Activated gamma-delta T cell treated with Interleukin-2 at 50 U/mL for 16 hours (primary cell): ENCODE measurements around the gene SCML2.
"Not testable (repeated sequence)": the region's sequence is repeated elsewhere in the genome, so short reads cannot be mapped to it uniquely, and the experiment has no call there.

Source experiments
- DNase-seq: peaks from one replicate; pipeline ENCODE4 v3.0.0-alpha.2; 2020

The SCML2 gene

GRCh38 chrX:18354369-18355223 lies at the start of gene SCML2:
Gene SCML2 (minus strand): TSS chrX:18354688. CDS start chrX:18334071, 20,617 bp downstream.
- DNase-seq, result peak; percentile 4

GRCh38 chrX:18401848-18402213 lies 47.3 kb upstream of the SCML2 start:
- DNase-seq, result no peak

- no peak for DNase-seq
These were observed 40.0 kb upstream of the SCML2 start for GRCh38 chrX:18394477-18394876.

GRCh38 chrX:18390941-18391538 lies 36.6 kb upstream of the SCML2 start:
- peak; percentile 75 for DNase-seq

- no peak for DNase-seq
These were observed 35.5 kb upstream of the SCML2 start for GRCh38 chrX:18389966-18390365.

- DNase-seq, result no peak
These were observed 23.3 kb upstream of the SCML2 start for GRCh38 chrX:18377796-18378195.

- DNase-seq, result not testable (repeated sequence)
These were observed 20.8 kb upstream of the SCML2 start for GRCh38 chrX:18375131-18375805.

- not testable (repeated sequence) for DNase-seq
These were observed 14.6 kb upstream of the SCML2 start for GRCh38 chrX:18369096-18369495.

- no peak for DNase-seq
These were observed 13.9 kb upstream of the SCML2 start for GRCh38 chrX:18368402-18368801.

- DNase-seq, result no peak
These were observed 6.4 kb upstream of the SCML2 start for GRCh38 chrX:18360867-18361266.

GRCh38 chrX:18353931-18354368 lies 538 bp downstream of the SCML2 start:
- DNase-seq, result no peak

- no peak for DNase-seq
These were observed 2.7 kb downstream of the SCML2 start for GRCh38 chrX:18351784-18352183.

GRCh38 chrX:18348047-18348446 lies 6.4 kb downstream of the SCML2 start:
- DNase-seq, result no peak

- DNase-seq, result no peak
These were observed 45.1 kb downstream of the SCML2 start for GRCh38 chrX:18309401-18309800.

GRCh38 chrX:18297251-18297650 lies 57.2 kb downstream of the SCML2 start:
- no peak for DNase-seq

- no peak for DNase-seq
These were observed 59.6 kb downstream of the SCML2 start for GRCh38 chrX:18294893-18295292.

GRCh38 chrX:18291006-18291545 lies 63.4 kb downstream of the SCML2 start:
- no peak for DNase-seq

- no peak for DNase-seq
These were observed 64.3 kb downstream of the SCML2 start for GRCh38 chrX:18290200-18290599.

GRCh38 chrX:18288716-18289115 lies 65.8 kb downstream of the SCML2 start:
- no peak for DNase-seq

- DNase-seq, result no peak
These were observed 68.1 kb downstream of the SCML2 start for GRCh38 chrX:18286322-18286831.

- no peak for DNase-seq
These were observed 76.0 kb downstream of the SCML2 start for GRCh38 chrX:18278449-18278848.

- DNase-seq, result no peak
These were observed 82.3 kb downstream of the SCML2 start for GRCh38 chrX:18272222-18272621.

GRCh38 chrX:18271725-18272124 lies 82.8 kb downstream of the SCML2 start:
- DNase-seq, result no peak
